Measurements from ENCODE around the gene B4GALNT1. TPM values are rescaled to one million over a fixed set of nuclear protein-coding genes. Genes with fewer than 3 reads are reported as not detected.
"Not testable (repeated sequence)": the region's sequence is repeated elsewhere in the genome, so short reads cannot be mapped to it uniquely, and the experiment has no call there.

The B4GALNT1 gene
- total RNA-seq, 1 donor from 2014 or later: 83.9 TPM

DNA sequence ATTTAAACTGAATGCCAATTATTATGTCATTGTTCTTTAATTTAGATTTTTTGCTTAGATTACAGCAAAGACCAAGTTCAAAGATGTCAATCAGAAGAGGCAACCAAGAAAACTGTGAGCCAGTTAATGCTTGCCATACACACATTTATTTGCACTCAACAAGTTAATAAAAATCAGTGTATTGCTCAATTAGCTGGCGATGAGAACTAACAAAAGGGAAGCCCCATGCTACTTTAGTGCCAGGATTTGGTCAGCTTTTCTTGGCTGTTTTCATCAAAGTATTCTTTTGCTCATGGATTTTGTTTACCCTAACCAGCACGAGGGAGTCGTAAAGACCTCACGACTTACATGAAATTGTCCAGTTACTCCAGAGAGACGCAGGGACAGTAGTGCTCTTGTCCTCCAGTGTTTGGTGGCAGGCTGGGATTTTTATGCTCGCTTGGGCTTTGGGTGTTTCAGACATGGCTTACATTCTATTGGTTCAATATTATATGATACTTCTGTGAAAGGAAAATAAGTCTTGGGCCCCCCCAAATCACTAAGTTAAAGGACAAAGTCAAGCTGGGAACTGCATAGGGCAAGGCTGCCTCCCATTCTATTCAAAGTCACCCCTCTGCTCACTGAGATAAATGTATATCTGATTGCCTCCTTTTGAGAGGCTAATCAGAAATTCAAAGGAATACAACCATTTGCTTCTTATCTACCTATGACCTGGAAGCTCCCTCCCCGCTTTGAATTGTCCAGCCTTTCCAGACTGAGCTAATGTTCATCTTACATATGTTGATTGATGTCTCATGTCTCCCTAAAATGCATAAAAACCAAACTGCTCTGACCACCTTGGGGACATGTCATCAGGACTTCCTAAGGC is 7.4 kb upstream of the B4GALNT1 start:
- TF ChIP-seq, protein P1, sequence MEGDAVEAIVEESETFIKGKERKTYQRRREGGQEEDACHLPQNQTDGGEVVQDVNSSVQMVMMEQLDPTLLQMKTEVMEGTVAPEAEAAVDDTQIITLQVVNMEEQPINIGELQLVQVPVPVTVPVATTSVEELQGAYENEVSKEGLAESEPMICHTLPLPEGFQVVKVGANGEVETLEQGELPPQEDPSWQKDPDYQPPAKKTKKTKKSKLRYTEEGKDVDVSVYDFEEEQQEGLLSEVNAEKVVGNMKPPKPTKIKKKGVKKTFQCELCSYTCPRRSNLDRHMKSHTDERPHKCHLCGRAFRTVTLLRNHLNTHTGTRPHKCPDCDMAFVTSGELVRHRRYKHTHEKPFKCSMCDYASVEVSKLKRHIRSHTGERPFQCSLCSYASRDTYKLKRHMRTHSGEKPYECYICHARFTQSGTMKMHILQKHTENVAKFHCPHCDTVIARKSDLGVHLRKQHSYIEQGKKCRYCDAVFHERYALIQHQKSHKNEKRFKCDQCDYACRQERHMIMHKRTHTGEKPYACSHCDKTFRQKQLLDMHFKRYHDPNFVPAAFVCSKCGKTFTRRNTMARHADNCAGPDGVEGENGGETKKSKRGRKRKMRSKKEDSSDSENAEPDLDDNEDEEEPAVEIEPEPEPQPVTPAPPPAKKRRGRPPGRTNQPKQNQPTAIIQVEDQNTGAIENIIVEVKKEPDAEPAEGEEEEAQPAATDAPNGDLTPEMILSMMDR (IDR thresholded peaks at IDR 0.05; ENCODE audit: partially characterized antibody, unreplicated experiment): no peak
- no peaks in the 10 kb centered on the region for H3K4me1 Mint-ChIP-seq (ENCODE audit: low read depth, unreplicated experiment)
- H3K9me3 Mint-ChIP-seq (ENCODE audit: unreplicated experiment): peaks cover 3% of the 10 kb centered on the region
- no peak for DNase-seq
- no peak overlapping the region for H3K27ac Mint-ChIP-seq (ENCODE audit: unreplicated experiment)
- H3K27me3 Mint-ChIP-seq (ENCODE audit: unreplicated experiment): peaks cover 1% of the 10 kb centered on the region
- no peak overlapping the region for H3K4me3 Mint-ChIP-seq (ENCODE audit: unreplicated experiment)
- H3K36me3 Mint-ChIP-seq (ENCODE audit: unreplicated experiment): no peaks in the 10 kb centered on the region

DNA sequence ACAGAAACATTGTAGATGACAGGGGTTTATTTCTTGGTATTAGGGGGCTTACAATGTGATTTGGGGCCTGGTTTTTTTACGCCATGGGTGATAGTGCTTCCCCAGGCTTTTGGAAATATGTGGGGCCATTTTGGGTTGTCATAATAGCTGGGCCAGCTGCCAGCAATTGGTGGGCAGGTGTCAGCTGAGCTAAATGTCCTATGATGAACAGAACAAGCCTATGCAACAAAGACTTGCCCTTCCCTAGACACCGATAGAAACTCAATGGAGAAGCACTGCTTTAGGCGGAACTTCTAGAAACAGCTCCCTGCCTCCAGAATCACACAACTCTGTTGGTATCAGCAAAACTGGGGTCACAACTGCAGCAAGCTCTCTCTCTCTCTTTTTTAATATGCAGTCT is 5.1 kb upstream of the B4GALNT1 start:
- TF ChIP-seq, protein P1 (IDR thresholded peaks at IDR 0.05; ENCODE audit: partially characterized antibody, unreplicated experiment): no peak
- H3K36me3 Mint-ChIP-seq (ENCODE audit: unreplicated experiment): no peaks in the 10 kb centered on the region
- peaks cover 1% of the 10 kb centered on the region for H3K9me3 Mint-ChIP-seq (ENCODE audit: unreplicated experiment)
- peaks cover 6% of the 10 kb centered on the region for H3K27me3 Mint-ChIP-seq (ENCODE audit: unreplicated experiment)
- H3K27ac Mint-ChIP-seq (ENCODE audit: unreplicated experiment): no peak overlapping the region
- H3K4me1 Mint-ChIP-seq (ENCODE audit: low read depth, unreplicated experiment): no peaks in the 10 kb centered on the region
- H3K4me3 Mint-ChIP-seq (ENCODE audit: unreplicated experiment): no peak overlapping the region
- no peak for DNase-seq

DNA sequence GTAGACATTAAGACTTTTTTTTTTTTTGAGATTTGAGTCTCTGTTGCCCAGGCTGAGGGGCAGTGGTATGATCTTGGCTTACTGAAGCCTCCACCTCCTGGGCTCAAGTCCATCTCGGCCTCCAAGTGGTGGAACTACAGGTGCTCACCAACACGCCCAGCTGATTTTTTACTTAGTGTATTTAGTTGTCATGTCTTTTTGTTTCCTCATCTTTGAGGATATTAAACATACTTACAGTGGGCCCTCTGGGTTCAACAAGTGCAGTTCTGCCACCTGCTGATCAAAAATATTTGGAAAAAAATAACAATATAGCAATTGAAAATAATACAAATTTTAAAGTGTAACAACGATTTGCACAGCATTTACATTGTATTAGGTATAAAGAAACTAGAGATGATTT is 4.4 kb upstream of the B4GALNT1 start:
- Mint-ChIP-seq H3K4me3 (ENCODE audit: unreplicated experiment) (no peak overlapping the region), H3K9me3 (ENCODE audit: unreplicated experiment) (peaks cover 1% of the 10 kb centered on the region), H3K4me1 (ENCODE audit: low read depth, unreplicated experiment) (no peaks in the 10 kb centered on the region), H3K27me3 (ENCODE audit: unreplicated experiment) (peaks cover 6% of the 10 kb centered on the region), H3K27ac (ENCODE audit: unreplicated experiment) (no peak overlapping the region), H3K36me3 (ENCODE audit: unreplicated experiment) (no peaks in the 10 kb centered on the region)
- DNase-seq: no peak
- TF ChIP-seq, protein P1 (IDR thresholded peaks at IDR 0.05; ENCODE audit: partially characterized antibody, unreplicated experiment): no peak

DNA sequence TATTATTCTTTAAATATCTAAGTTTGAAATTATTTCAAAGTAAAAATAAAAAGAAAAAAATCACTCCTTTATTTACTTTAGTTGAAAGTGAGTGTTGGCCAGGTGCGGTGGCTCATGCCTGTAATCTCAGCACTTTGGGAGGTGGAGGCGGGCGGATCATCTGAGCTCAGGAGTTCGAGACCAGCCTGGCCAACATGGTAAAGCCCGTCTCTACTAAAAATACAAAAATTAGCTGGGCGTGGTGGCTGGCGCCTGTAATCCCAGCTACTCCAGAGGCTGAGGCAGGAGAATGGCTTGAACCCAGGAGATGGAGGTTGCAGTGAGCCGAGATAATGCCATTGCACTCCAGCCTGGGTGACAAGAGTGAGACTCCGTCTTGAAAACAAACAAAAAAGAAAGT is 3.7 kb upstream of the B4GALNT1 start:
- H3K36me3 Mint-ChIP-seq (ENCODE audit: unreplicated experiment); H3K27me3 Mint-ChIP-seq (ENCODE audit: unreplicated experiment); H3K4me1 Mint-ChIP-seq (ENCODE audit: low read depth, unreplicated experiment); H3K27ac Mint-ChIP-seq (ENCODE audit: unreplicated experiment); H3K9me3 Mint-ChIP-seq (ENCODE audit: unreplicated experiment); DNase-seq; H3K4me3 Mint-ChIP-seq (ENCODE audit: unreplicated experiment): not testable (repeated sequence)

DNA sequence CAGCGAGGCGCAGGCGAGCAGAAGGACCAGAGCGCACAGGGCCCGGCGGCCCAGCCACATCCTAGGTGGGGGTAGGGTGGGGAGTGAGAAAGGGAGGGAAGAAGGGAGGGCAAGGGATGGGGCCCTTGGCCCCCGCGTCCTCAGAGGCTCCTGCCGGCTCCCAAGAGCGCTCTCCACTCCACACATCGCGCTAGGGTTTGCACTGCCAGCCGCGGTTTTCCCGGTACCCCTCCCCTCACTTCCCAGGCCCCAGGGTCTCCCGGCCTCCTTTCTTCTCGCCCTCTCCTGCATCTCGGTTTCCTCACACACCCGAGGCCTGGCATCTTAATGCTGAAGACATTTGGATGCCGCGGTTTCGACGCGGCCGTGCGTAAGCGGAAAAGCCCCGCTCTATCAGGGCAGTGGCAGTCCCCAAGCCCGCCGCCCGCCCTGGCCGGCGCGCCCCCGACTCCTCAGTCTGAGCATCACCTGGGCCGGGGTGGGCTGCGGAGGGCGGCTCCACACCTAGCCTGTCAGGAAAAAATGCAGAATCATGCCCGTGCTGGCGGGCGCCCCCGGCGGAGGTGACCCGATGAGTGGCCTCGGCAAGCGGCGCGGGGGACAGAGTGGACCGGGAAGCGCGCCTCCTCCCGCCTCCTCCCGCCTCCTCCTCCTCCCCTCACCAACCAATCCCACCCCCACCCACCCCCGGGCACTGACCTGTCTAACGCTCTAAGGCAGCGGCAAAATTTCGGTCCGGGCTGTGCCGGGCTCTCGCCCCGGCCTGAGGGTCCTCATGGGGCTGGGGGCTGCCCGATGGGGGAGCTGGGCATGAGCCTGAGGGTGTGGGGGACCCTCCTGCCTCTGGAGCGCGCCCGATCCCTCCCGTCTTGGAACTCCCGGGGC is 686 bp downstream of the B4GALNT1 start:
- Mint-ChIP-seq H3K9me3 (ENCODE audit: unreplicated experiment) (peaks cover 9% of the 10 kb centered on the region), H3K4me3 (ENCODE audit: unreplicated experiment) (peak overlapping the region; percentile 93), H3K4me1 (ENCODE audit: low read depth, unreplicated experiment) (peaks cover 11% of the 10 kb centered on the region), H3K27ac (ENCODE audit: unreplicated experiment) (no peak overlapping the region), H3K27me3 (ENCODE audit: unreplicated experiment) (peaks cover 36% of the 10 kb centered on the region), H3K36me3 (ENCODE audit: unreplicated experiment) (peaks cover 5% of the 10 kb centered on the region)
- TF ChIP-seq, protein P1 (IDR thresholded peaks at IDR 0.05; ENCODE audit: partially characterized antibody, unreplicated experiment): no peak
- DNase-seq: peak; percentile 72

Data from glutamatergic neuron (in vitro differentiated cells).